CD4-positive, alpha-beta T cell treated with Interleukin-15 for 1 hour (primary cell): ENCODE results near the gene CNPY1.
A peak's percentile ranks its signal among the peaks of the same experiment; 100 is the strongest.

Experiments used
- DNase-seq: peaks from one replicate; pipeline ENCODE4 v3.0.0-alpha.2; 2020

CNPY1 gene

GRCh38 chr7:155487509-155488482 lies 58.6 kb downstream of the CNPY1 start:
- DNase-seq, result no peak

- no peak for DNase-seq
These were observed 59.4 kb downstream of the CNPY1 start for GRCh38 chr7:155486783-155487508.

- no peak for DNase-seq
These were observed 61.6 kb downstream of the CNPY1 start for GRCh38 chr7:155484483-155485399.

- no peak for DNase-seq
These were observed 62.5 kb downstream of the CNPY1 start for GRCh38 chr7:155483868-155484325.

GRCh38 chr7:155483245-155483644 lies 63.1 kb downstream of the CNPY1 start:
- no peak for DNase-seq

- DNase-seq, result peak; percentile 27
These were observed 63.7 kb downstream of the CNPY1 start for GRCh38 chr7:155482511-155483183.

- no peak for DNase-seq
These were observed 64.6 kb downstream of the CNPY1 start for GRCh38 chr7:155481764-155482163.

GRCh38 chr7:155477476-155477875 lies 68.9 kb downstream of the CNPY1 start:
- no peak for DNase-seq

GRCh38 chr7:155471718-155472117 lies 74.6 kb downstream of the CNPY1 start:
- no peak for DNase-seq

GRCh38 chr7:155470686-155471638 lies 75.4 kb downstream of the CNPY1 start:
- DNase-seq, result no peak

- no peak for DNase-seq
These were observed 76.2 kb downstream of the CNPY1 start for GRCh38 chr7:155470186-155470487.

GRCh38 chr7:155469311-155470185 lies 76.8 kb downstream of the CNPY1 start:
- no peak for DNase-seq

- no peak for DNase-seq
These were observed 77.6 kb downstream of the CNPY1 start for GRCh38 chr7:155468785-155469148.

GRCh38 chr7:155467846-155468784 lies 78.2 kb downstream of the CNPY1 start:
- no peak for DNase-seq

GRCh38 chr7:155466814-155467733 lies 79.3 kb downstream of the CNPY1 start:
- DNase-seq, result no peak

- no peak for DNase-seq
These were observed 80.1 kb downstream of the CNPY1 start for GRCh38 chr7:155466142-155466813.

- DNase-seq, result no peak
These were observed 80.6 kb downstream of the CNPY1 start for GRCh38 chr7:155465761-155466141.
